ENCODE results near the gene PRL.

DNA sequence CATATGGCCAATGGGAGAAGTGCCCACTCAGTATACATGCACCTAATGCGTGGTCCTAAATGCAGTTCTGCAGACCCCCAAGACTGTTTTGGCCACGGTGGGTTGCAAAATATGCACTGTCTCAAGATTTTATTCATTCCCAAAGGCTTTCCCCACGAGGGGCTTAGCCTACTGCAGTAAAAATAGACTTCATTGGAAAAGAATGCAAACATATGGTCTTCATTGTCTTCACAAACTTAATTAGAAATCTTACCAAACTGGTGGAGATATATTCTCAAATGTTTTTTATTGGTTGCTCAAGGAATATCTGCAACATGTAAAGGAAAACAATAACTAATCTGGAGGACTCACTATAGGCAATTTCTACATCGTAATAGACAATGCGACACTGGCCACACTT lies 31.6 kb upstream of the PRL start:
- TF ChIP-seq GATA2 (IDR thresholded peaks at IDR 0.05; ENCODE audit: low read depth, low read length) (no peak), GATA3 (IDR thresholded peaks at IDR 0.05; ENCODE audit: low read depth, low read length) (no peak)

All from SH-SY5Y (cell line).